GM18858 (cell line): ENCODE data around the gene MICALL2.
"Not testable (repeated sequence)": the region's sequence is repeated elsewhere in the genome, so short reads cannot be mapped to it uniquely, and the experiment has no call there.

Experiments
- ATAC-seq: cut with Tn5 transposase; IDR thresholded peaks from one replicate; pipeline ENCODE4 v1.9.1; 2021; ENCODE audit not compliant: unreplicated experiment

The MICALL2 gene

GRCh38 chr7:1449951-1450350, 9.3 kb downstream of the MICALL2 start:
- no peak for ATAC-seq

DNA sequence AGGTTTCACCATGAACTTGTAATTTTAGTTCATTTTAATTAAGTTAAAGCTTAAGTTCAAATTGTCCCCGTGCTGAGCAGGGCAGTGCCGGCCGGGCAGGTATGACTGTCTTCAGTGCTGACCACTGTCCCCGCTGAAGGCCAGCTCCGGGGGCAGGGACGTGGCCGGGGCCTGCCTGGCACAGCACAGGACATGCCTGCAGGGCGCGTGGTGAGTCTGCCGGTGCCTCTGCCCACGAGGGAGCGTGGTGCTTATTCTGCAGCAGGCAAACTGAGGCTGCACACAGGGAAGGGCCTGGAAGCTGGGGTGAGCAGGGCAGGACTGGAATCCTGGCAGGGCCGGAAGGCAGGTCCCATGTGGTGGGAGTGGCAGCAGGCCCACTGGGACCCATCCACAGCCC, 9.8 kb downstream of the MICALL2 start:
- ATAC-seq, result no peak

- no peak for ATAC-seq
Observed at GRCh38 chr7:1448958-1449357, 10.3 kb downstream of the MICALL2 start.

- no peak for ATAC-seq
Observed at GRCh38 chr7:1447551-1448244, 11.6 kb downstream of the MICALL2 start.

GRCh38 chr7:1447112-1447511, 12.2 kb downstream of the MICALL2 start:
- ATAC-seq, result no peak

DNA sequence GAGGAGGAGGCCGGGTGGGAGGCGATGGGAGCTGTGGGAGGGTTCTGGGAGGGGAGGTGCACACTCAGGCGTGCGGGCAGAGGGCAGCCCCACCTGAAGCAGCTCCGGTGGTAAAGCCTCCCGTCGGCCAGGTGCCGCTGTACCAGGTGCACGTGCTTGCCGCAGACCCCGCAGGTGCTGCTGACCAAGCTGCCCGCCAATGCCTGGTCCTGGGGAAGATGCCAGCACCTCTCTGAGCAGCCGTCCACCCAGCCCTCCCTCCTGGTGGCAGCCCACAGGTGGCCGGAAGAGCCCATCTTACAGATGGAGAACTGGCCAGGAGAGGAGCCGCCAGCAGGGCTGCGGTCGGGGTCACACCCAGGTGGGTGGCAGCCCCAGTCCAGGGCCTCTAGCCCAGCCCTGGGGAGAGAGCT, 12.6 kb downstream of the MICALL2 start:
- ATAC-seq, result no peak

GRCh38 chr7:1446026-1446425, 13.2 kb downstream of the MICALL2 start:
- ATAC-seq, result not testable (repeated sequence)

- no peak for ATAC-seq
Observed at GRCh38 chr7:1445341-1445740, 13.9 kb downstream of the MICALL2 start.

DNA sequence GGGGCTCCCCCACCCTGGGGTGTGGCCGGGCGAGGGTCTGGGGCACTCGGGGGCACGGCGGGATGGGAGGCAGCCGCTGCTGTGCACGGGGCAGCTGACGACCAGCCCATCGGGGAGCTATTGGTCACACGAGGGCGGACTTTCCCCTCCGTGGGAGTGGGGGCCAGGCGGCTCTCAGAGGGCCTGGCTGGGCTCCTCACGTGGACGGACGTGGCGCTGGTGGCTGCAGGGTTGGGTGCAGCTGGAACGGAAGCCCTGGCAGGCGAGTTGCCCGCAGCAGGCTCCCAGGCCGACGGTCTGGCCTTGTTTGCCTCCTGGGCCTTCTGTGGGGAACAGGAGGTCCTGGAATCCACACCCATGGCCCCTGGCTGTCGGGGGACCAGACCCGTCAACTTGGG, 14.3 kb downstream of the MICALL2 start:
- ATAC-seq, result no peak

- ATAC-seq, result no peak
Observed at GRCh38 chr7:1444214-1444924, 14.9 kb downstream of the MICALL2 start.

DNA sequence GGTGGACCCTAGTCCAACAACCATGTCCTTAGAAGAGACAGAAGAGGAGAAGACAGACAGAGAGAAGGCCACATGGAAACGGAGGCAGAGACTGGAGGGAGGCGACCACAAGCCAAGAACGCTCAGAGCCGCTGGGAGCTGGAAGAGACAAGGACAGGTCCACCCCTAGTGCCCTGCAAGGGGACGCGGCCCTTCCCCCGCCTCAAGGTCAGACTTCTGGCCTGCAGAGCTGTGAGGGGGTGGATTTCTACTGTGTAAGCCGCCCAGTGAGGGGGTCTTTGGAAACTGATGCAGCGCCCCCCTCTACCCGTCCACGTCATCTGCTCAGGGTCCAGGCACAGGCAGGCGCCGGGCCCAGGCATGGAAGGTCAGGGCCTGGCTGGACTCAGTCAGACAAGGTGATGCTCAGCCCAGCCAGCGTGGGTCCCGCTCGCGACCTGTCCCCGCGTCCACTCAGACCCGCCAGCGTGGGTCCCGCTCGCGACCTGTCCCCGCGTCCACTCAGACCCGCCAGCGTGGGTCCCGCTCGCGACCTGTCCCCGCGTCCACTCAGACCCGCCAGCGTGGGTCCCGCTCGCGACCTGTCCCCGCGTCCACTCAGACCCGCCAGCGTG, 15.6 kb downstream of the MICALL2 start:
- not testable (repeated sequence) for ATAC-seq

DNA sequence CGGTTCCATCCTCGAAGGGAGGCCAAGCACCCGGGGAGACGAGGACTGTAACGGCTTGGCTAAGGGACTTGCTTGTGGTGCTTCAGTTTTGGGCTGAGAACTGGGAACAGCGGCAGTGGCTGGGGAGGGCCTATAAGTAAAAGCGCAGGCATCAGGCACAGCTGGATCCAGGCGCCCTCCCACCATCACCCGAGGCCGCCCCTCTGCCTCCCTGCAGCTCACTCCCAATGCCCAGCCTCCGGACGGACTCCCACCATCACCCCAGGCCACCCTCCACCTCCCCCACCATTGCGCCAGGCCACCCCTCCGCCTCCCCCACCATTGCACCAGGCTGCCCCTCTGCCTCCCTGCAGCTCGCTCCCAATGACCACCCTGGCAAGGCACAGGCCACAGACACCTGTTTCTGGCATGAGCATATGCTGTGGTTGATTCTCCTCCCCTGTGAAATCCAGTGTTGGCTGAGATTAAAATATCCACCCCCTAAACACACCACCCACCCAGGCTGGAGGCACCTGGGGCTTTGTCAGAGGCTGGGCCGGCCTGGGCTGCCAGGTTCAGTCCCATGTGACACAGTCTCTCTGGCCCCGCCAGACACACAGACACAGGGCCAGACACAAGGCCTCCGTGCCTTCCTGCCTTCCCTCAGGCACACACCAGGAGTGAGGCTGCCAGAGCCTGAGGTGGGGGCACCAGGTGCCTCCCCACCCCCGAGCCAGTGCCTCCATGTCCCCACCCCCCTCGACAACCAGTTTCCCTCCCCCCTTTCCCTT, 16.7 kb downstream of the MICALL2 start:
- no peak for ATAC-seq

GRCh38 chr7:1441615-1442354, 17.5 kb downstream of the MICALL2 start:
- no peak for ATAC-seq

GRCh38 chr7:1440620-1441019, 18.6 kb downstream of the MICALL2 start:
- ATAC-seq, result no peak

DNA sequence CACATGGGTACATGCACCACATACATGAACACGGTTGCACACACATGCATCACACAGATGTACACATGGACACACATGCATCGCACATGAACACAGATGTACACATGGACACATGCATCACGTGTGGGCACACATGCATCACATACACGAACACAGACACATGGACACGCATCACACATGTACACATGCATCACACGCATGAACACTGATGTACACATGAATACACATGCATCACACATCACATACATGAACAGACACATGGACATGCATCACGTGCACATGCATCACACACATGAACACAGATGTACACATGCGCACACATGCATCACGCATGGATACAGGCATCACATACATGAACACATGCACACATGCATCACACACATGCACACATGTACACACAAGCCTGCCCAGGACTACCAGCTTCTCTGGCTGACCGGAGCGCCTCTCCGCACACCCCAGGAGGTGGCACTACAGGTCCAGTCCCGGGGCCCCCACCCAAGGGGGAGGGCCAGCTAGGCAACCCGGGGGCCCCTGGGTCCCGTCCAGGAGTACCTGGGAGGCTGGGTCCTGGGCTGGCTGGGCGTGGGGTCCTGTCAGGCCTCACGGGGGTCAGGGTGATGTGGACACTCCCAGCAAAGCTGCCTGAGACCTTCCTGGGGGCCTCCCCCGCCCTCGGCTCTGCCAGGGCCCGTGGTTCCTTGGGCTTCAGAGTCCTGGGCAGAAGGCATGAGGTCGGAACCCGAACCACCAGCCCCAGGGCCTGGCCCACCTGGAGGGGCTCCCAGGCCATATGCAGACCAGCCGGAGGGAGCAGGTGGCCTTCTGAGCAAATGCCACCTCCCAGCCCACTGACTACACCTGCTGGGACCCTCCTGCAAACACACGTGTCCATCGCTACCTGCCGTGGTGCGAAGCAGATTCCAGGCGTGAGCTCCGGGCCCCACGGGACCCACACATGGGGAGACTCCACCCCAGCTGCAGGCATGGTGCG, 19.6 kb downstream of the MICALL2 start:
- ATAC-seq, result no peak

DNA sequence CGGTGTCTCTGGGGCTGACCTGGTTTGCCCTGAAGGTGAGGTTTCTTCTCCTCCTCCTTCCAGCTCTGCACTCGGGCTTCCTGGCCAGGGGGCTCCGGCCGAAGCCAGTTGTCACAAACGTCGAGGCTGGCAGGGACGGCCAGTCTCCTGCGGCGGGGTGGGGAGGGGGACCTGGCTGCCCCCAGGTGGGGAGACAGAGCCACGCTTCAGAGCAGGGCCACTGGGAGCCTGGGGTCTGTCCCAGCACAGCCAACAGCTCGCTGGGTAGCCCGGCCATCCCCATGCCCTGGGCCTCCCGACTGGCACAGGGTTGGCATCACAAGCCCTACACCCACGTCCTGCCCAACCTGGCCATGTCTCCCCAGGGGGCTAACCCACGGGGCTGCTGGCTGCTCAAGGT, 20.4 kb downstream of the MICALL2 start:
- no peak for ATAC-seq

DNA sequence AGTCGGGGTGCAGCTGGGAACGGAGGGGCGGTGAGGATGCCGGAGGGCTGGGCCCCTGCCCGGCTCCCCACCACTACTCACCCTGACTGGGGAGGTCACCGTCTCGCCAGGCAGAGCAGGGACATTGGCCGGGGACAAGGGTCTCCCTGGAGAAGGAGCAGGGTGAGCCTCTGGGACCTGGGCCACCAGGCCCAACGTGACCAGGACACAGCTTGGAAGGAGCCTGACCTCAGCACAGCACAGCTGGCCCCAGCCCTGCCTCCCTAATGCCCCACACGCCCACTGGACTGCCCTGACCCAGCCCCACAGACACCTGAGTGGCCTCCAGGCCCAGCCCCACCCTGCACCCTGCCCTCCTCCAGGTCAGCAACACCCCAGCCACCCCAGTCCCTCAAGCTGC, 21.1 kb downstream of the MICALL2 start:
- ATAC-seq, result no peak

- ATAC-seq, result no peak
Observed at GRCh38 chr7:1437155-1437880, 22.0 kb downstream of the MICALL2 start.

DNA sequence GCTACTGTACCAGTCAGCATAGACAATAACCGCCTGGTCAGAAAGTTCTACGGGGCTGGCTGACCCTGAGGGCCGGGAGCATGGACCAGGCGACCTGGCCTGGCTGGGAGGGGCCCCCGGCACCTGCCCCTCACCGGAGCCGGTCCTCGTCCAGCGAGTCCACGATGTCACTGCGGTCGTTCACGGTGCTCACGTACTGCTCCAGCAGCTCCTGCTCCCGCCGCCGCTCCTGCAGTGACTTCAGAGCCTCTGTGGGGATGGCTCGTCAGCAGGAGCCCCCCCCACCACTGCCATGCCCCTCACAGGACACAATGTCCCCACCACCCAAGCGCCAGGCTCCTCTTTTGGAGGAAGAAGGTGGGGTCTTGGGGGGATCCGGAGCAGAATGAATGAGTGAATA, 22.7 kb downstream of the MICALL2 start:
- no peak for ATAC-seq
